H1 (cell line): ENCODE data around the gene CASK. TPM values are rescaled to one million over a fixed set of nuclear protein-coding genes. Genes with fewer than 3 reads are reported as not detected.

Source experiments
- BRCA1 ChIP-seq: IDR thresholded peaks from 2 replicates; pipeline ENCODE4 v1.6.1; 2012; ENCODE audit warnings: low read depth, low read length, improper control_type of control experiment
- EZH2 ChIP-seq: fragments of 200-600 bp; sonication (generic); IDR thresholded peaks from 2 replicates; pipeline ENCODE4 v1.7.1; 2012; ENCODE audit warnings: low read depth, mild to moderate bottlenecking, moderate library complexity, low read length, inconsistent platforms; ENCODE audit not compliant: severe bottlenecking
- HDAC6 ChIP-seq: IDR thresholded peaks from one replicate; pipeline ENCODE4 v1.7.1; 2012; ENCODE audit warnings: low read depth, mild to moderate bottlenecking, inconsistent platforms, low read length, moderate library complexity
- POLR2AphosphoS5 ChIP-seq: IDR thresholded peaks from 2 replicates; pipeline ENCODE4 v1.6.1; 2011; ENCODE audit warnings: low read depth, low read length
- POU5F1 ChIP-seq: IDR thresholded peaks from 2 replicates; pipeline ENCODE4 v1.6.1; 2011; ENCODE audit warnings: low read depth, mild to moderate bottlenecking, low read length, moderate library complexity
- SP1 ChIP-seq: IDR thresholded peaks from 2 replicates; pipeline ENCODE4 v1.6.1; 2011; ENCODE audit warnings: low read depth, low read length
- polyA plus RNA-seq, 7 experiments: library from polyadenylated mRNA; depleted of rRNA in 3 of 7; stranded (reverse) in 5 of 7; unstranded in 2 of 7; fragments of >200 nt in 5 of 7; fragments of 200-250 nt in 2 of 7; gene quantifications; 1 replicate in 5 of 7; 2 replicates in 1 of 7; 4 replicates in 1 of 7; pipeline versions ENCODE4 v1.2.1 to v1.2.3, GENCODE V29; 2011 to 2013; ENCODE audit warnings: missing spikeins in 2 of 7, mixed read lengths in 2 of 7
- total RNA-seq: library from RNA; stranded (reverse); fragmentation: NEBNext Ultra II Directional; extraction: Animal tissue kit (Norgen Biotek cat#: 25700); gene quantifications from 2 replicates; pipeline ENCODE4 v1.2.1, GENCODE V29; 2021
- TF ChIP-seq, protein P1 (sequence below): fragments of 300-600 bp; sonication (generic); IDR thresholded peaks from 2 replicates; pipeline ENCODE4 v1.7.1; 2012; ENCODE audit warnings: low read length, moderate library complexity, mild to moderate bottlenecking, inconsistent platforms; ENCODE audit not compliant: insufficient replicate concordance

The CASK gene
- total and polyA plus RNA-seq, 2 of the 8 experiments (the other 6 are each of a cell fraction or from before 2014, with no cell fraction given), result 21.6 to 55.1 TPM

- TF ChIP-seq, protein P1, sequence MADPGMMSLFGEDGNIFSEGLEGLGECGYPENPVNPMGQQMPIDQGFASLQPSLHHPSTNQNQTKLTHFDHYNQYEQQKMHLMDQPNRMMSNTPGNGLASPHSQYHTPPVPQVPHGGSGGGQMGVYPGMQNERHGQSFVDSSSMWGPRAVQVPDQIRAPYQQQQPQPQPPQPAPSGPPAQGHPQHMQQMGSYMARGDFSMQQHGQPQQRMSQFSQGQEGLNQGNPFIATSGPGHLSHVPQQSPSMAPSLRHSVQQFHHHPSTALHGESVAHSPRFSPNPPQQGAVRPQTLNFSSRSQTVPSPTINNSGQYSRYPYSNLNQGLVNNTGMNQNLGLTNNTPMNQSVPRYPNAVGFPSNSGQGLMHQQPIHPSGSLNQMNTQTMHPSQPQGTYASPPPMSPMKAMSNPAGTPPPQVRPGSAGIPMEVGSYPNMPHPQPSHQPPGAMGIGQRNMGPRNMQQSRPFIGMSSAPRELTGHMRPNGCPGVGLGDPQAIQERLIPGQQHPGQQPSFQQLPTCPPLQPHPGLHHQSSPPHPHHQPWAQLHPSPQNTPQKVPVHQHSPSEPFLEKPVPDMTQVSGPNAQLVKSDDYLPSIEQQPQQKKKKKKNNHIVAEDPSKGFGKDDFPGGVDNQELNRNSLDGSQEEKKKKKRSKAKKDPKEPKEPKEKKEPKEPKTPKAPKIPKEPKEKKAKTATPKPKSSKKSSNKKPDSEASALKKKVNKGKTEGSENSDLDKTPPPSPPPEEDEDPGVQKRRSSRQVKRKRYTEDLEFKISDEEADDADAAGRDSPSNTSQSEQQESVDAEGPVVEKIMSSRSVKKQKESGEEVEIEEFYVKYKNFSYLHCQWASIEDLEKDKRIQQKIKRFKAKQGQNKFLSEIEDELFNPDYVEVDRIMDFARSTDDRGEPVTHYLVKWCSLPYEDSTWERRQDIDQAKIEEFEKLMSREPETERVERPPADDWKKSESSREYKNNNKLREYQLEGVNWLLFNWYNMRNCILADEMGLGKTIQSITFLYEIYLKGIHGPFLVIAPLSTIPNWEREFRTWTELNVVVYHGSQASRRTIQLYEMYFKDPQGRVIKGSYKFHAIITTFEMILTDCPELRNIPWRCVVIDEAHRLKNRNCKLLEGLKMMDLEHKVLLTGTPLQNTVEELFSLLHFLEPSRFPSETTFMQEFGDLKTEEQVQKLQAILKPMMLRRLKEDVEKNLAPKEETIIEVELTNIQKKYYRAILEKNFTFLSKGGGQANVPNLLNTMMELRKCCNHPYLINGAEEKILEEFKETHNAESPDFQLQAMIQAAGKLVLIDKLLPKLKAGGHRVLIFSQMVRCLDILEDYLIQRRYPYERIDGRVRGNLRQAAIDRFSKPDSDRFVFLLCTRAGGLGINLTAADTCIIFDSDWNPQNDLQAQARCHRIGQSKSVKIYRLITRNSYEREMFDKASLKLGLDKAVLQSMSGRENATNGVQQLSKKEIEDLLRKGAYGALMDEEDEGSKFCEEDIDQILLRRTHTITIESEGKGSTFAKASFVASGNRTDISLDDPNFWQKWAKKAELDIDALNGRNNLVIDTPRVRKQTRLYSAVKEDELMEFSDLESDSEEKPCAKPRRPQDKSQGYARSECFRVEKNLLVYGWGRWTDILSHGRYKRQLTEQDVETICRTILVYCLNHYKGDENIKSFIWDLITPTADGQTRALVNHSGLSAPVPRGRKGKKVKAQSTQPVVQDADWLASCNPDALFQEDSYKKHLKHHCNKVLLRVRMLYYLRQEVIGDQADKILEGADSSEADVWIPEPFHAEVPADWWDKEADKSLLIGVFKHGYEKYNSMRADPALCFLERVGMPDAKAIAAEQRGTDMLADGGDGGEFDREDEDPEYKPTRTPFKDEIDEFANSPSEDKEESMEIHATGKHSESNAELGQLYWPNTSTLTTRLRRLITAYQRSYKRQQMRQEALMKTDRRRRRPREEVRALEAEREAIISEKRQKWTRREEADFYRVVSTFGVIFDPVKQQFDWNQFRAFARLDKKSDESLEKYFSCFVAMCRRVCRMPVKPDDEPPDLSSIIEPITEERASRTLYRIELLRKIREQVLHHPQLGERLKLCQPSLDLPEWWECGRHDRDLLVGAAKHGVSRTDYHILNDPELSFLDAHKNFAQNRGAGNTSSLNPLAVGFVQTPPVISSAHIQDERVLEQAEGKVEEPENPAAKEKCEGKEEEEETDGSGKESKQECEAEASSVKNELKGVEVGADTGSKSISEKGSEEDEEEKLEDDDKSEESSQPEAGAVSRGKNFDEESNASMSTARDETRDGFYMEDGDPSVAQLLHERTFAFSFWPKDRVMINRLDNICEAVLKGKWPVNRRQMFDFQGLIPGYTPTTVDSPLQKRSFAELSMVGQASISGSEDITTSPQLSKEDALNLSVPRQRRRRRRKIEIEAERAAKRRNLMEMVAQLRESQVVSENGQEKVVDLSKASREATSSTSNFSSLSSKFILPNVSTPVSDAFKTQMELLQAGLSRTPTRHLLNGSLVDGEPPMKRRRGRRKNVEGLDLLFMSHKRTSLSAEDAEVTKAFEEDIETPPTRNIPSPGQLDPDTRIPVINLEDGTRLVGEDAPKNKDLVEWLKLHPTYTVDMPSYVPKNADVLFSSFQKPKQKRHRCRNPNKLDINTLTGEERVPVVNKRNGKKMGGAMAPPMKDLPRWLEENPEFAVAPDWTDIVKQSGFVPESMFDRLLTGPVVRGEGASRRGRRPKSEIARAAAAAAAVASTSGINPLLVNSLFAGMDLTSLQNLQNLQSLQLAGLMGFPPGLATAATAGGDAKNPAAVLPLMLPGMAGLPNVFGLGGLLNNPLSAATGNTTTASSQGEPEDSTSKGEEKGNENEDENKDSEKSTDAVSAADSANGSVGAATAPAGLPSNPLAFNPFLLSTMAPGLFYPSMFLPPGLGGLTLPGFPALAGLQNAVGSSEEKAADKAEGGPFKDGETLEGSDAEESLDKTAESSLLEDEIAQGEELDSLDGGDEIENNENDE, result no peak
- TF ChIP-seq EZH2 (no peak), HDAC6 (no peak), SP1 (no peak), BRCA1 (no peak), POU5F1 (no peak), POLR2AphosphoS5 (no peak)
Observed at GRCh38 chrX:41919870-41920269, 3.5 kb downstream of the CASK start (continued).
